ENCODE data around the gene L2HGDH. TPM values are rescaled to one million over a fixed set of nuclear protein-coding genes. Genes with fewer than 3 reads are reported as not detected.

The L2HGDH gene
- total RNA-seq, 1 donor from 2014 or later: 5.8 TPM

GRCh38 chr14:50344116-50344775 lies 32.2 kb upstream of the L2HGDH start:
- no peak for TF ChIP-seq CTCF (IDR thresholded peaks at IDR 0.05)
- Mint-ChIP-seq H3K4me1 (ENCODE audit: low read depth) (peaks cover 58% of the 10 kb centered on the region), H3K27ac (ENCODE audit: unreplicated experiment) (peak overlapping the region; percentile 80), H3K9me3 (ENCODE audit: low read depth) (no peaks in the 10 kb centered on the region), H3K4me3 (ENCODE audit: unreplicated experiment) (no peak overlapping the region), H3K36me3 (ENCODE audit: low read depth) (no peaks in the 10 kb centered on the region), H3K27me3 (ENCODE audit: low read depth) (no peaks in the 10 kb centered on the region)
- DNase-seq (ENCODE audit: low spot score): no peak

GRCh38 chr14:50343434-50343833 lies 31.4 kb upstream of the L2HGDH start:
- no peaks in the 10 kb centered on the region for H3K27me3 Mint-ChIP-seq (ENCODE audit: low read depth)
- no peak for TF ChIP-seq CTCF (IDR thresholded peaks at IDR 0.05)
- peak overlapping the region; percentile 80 for H3K27ac Mint-ChIP-seq (ENCODE audit: unreplicated experiment)
- no peak overlapping the region for H3K4me3 Mint-ChIP-seq (ENCODE audit: unreplicated experiment)
- H3K9me3 Mint-ChIP-seq (ENCODE audit: low read depth): no peaks in the 10 kb centered on the region
- H3K36me3 Mint-ChIP-seq (ENCODE audit: low read depth): no peaks in the 10 kb centered on the region
- DNase-seq (ENCODE audit: low spot score): no peak
- peaks cover 55% of the 10 kb centered on the region for H3K4me1 Mint-ChIP-seq (ENCODE audit: low read depth)

GRCh38 chr14:50342221-50343078 lies 30.4 kb upstream of the L2HGDH start:
- no peaks in the 10 kb centered on the region for H3K9me3 Mint-ChIP-seq (ENCODE audit: low read depth)
- DNase-seq (ENCODE audit: low spot score): no peak
- no peak overlapping the region for H3K4me3 Mint-ChIP-seq (ENCODE audit: unreplicated experiment)
- H3K4me1 Mint-ChIP-seq (ENCODE audit: low read depth): peaks cover 49% of the 10 kb centered on the region
- H3K27ac Mint-ChIP-seq (ENCODE audit: unreplicated experiment): peak overlapping the region; percentile 80
- TF ChIP-seq CTCF (IDR thresholded peaks at IDR 0.05): peak; percentile 80
- no peaks in the 10 kb centered on the region for H3K36me3 Mint-ChIP-seq (ENCODE audit: low read depth)
- no peaks in the 10 kb centered on the region for H3K27me3 Mint-ChIP-seq (ENCODE audit: low read depth)

- Mint-ChIP-seq H3K27me3 (ENCODE audit: low read depth) (no peaks in the 10 kb centered on the region), H3K9me3 (ENCODE audit: low read depth) (no peaks in the 10 kb centered on the region), H3K4me1 (ENCODE audit: low read depth) (peaks cover 46% of the 10 kb centered on the region), H3K4me3 (ENCODE audit: unreplicated experiment) (no peak overlapping the region), H3K36me3 (ENCODE audit: low read depth) (no peaks in the 10 kb centered on the region), H3K27ac (ENCODE audit: unreplicated experiment) (no peak overlapping the region)
- peak; percentile 35 for TF ChIP-seq CTCF (IDR thresholded peaks at IDR 0.05)
- DNase-seq (ENCODE audit: low spot score): no peak
These were observed 28.9 kb upstream of the L2HGDH start for GRCh38 chr14:50340963-50341362.

- Mint-ChIP-seq H3K4me1 (ENCODE audit: low read depth) (peaks cover 46% of the 10 kb centered on the region), H3K27ac (ENCODE audit: unreplicated experiment) (no peak overlapping the region), H3K4me3 (ENCODE audit: unreplicated experiment) (no peak overlapping the region), H3K27me3 (ENCODE audit: low read depth) (no peaks in the 10 kb centered on the region), H3K9me3 (ENCODE audit: low read depth) (no peaks in the 10 kb centered on the region), H3K36me3 (ENCODE audit: low read depth) (no peaks in the 10 kb centered on the region)
- no peak for DNase-seq (ENCODE audit: low spot score)
- TF ChIP-seq CTCF (IDR thresholded peaks at IDR 0.05): no peak
These were observed 28.0 kb upstream of the L2HGDH start for GRCh38 chr14:50340045-50340444.
